Fibroblast of the aortic adventitia (primary cell): ENCODE measurements around the gene NFKBIZ. TPM values are rescaled to one million over a fixed set of nuclear protein-coding genes. Genes with fewer than 3 reads are reported as not detected.

ENCODE experiments used
- DNase-seq: peaks from one replicate; pipeline ENCODE4 v3.0.0-alpha.2; 2010; ENCODE audit warnings: low read depth
- H3K4me3 ChIP-seq: 2 replicates; pipeline ENCODE4 v1.5.1; 2011; ENCODE audit warnings: low read depth, mild to moderate bottlenecking, control low read depth, low read length, moderate library complexity
- total RNA-seq: library from RNA; depleted of rRNA; stranded (reverse); fragments of >200 nt; gene quantifications from 2 replicates; pipeline ENCODE4 v1.2.3, GENCODE V29; 2012; ENCODE audit warnings: low replicate concordance
- TF ChIP-seq, protein P1 (sequence below): IDR thresholded peaks from 2 replicates; pipeline ENCODE4 v1.5.1; 2011; ENCODE audit warnings: mild to moderate bottlenecking, low read length, control low read depth, inconsistent platforms; ENCODE audit not compliant: insufficient read depth

NFKBIZ gene
- total RNA-seq, 1 donor = 17.5 TPM

DNA sequence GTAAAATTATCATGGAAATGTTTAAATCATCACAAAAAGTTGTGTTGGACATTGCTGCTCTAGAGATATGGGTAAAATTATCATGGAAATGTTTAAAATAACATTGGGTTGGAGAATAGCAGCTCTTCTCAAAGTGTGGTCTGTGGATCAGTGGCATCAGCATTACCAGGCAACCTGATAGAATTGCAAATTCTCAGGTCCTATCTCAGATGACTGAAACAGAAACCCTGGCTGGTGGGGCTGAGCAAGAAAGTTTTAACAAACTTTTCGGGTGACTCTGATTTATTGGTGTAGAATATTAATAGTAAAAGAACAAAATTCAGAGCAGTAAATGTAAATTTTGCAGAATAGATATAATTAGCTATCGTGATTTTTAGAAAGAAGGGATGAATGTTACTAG, 41.4 kb upstream of the NFKBIZ start:
- DNase-seq = no peak
- TF ChIP-seq, protein P1, sequence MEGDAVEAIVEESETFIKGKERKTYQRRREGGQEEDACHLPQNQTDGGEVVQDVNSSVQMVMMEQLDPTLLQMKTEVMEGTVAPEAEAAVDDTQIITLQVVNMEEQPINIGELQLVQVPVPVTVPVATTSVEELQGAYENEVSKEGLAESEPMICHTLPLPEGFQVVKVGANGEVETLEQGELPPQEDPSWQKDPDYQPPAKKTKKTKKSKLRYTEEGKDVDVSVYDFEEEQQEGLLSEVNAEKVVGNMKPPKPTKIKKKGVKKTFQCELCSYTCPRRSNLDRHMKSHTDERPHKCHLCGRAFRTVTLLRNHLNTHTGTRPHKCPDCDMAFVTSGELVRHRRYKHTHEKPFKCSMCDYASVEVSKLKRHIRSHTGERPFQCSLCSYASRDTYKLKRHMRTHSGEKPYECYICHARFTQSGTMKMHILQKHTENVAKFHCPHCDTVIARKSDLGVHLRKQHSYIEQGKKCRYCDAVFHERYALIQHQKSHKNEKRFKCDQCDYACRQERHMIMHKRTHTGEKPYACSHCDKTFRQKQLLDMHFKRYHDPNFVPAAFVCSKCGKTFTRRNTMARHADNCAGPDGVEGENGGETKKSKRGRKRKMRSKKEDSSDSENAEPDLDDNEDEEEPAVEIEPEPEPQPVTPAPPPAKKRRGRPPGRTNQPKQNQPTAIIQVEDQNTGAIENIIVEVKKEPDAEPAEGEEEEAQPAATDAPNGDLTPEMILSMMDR = no peak
- H3K4me3 ChIP-seq = no peak overlapping the region

GRCh38 chr3:101809178-101810021, 39.9 kb upstream of the NFKBIZ start:
- TF ChIP-seq, protein P1 = peak; percentile 65
- DNase-seq = peak; percentile 66

DNA sequence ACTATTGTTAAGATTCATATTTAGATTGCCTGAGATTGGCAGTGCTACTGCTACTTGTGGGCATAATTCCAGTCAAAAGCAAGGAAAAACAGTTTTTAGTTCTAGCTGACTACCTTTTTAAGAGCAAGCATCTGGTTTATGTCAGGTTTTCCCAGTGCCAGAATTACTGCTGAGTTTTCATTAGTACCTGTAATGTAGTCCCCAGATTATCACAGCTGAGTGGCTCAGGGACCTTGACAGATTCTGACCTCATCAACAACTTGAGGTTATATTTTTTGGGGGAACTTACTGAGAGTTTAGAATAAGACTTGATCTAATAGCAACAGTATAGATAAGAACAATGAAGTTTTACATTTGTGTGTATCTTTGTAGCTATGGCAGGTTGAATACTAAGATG, 39.3 kb upstream of the NFKBIZ start:
- no peak overlapping the region for H3K4me3 ChIP-seq
- no peak for DNase-seq
- TF ChIP-seq, protein P1 = no peak

More at GRCh38 chr3:101809178-101810021, 39.9 kb upstream of the NFKBIZ start:
- H3K4me3 ChIP-seq = no peak overlapping the region

- DNase-seq = no peak
- H3K4me3 ChIP-seq = no peak overlapping the region
- TF ChIP-seq, protein P1 = no peak
These were observed 37.4 kb upstream of the NFKBIZ start for GRCh38 chr3:101811875-101812274.

- no peak overlapping the region for H3K4me3 ChIP-seq
- no peak for DNase-seq
- TF ChIP-seq, protein P1 = no peak
These were observed 36.4 kb upstream of the NFKBIZ start for GRCh38 chr3:101812895-101813294.

- TF ChIP-seq, protein P1 = peak; percentile 54
- DNase-seq = peak; percentile 67
- H3K4me3 ChIP-seq = no peak overlapping the region
These were observed 35.4 kb upstream of the NFKBIZ start for GRCh38 chr3:101813817-101814440.
